ENCODE measurements around the gene CACNA1C.

Gene CACNA1C

DNA sequence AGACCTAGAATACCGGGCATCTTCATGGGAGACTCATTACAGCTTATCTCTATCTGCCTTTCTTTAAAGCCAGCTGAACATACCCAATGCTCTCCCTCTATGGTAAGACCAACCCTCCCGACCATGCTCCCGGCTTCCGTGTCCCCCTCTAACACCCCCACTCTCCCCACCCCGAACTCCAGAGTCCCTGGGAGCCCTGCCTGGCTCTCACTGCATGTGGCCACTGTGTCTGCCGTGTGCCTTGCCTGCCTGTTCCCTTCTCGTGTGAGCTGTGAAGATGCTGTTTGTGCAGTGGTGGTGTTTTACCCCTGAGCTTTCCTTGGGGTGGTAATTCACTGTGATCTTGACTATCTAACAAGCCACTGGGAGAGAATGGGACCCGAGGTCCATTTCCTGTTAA lies 595.6 kb downstream of the CACNA1C start:
- DNase-seq (ENCODE audit: low read depth), result no peak

DNA sequence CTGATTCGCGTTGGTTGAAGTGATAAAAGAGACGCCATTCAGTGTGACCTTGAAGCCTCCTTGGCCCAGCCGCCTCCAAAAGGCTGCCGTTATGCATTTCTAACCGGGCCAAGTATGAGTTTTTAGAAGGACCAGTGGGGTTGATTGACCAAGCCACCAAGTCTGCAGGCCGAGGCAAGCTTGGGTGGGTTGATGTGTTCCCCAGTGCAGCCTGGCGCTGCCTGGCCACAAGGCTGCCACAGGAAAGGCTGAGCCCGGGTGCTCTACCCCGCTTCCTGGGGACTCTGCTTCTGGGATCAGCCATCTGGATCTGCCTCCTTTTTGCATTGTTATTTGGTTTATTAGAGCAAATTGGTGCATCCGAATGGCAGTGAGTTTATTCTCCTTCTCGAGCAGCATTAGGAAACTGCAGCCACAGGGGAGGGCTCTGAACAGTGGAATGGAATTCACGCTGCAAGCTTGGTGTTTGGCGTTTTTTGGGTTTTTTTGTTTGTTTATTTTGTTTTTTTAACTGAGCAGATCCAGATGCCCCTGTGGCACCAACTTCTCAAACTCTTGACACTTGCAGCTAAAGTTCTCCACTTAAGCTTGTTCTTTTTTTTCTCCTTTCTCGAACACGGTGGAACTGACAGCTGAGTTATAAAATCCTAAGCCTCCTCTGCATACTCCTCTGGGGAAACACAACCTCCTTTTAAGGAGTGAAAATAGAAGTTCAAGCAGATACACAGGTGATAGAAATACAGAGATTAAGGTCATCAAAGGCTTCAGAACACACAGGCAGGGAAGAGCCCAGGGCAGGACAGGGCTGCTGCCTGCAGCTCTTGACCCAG lies 596.6 kb downstream of the CACNA1C start:
- DNase-seq (ENCODE audit: low read depth), result peak; percentile 28

DNA sequence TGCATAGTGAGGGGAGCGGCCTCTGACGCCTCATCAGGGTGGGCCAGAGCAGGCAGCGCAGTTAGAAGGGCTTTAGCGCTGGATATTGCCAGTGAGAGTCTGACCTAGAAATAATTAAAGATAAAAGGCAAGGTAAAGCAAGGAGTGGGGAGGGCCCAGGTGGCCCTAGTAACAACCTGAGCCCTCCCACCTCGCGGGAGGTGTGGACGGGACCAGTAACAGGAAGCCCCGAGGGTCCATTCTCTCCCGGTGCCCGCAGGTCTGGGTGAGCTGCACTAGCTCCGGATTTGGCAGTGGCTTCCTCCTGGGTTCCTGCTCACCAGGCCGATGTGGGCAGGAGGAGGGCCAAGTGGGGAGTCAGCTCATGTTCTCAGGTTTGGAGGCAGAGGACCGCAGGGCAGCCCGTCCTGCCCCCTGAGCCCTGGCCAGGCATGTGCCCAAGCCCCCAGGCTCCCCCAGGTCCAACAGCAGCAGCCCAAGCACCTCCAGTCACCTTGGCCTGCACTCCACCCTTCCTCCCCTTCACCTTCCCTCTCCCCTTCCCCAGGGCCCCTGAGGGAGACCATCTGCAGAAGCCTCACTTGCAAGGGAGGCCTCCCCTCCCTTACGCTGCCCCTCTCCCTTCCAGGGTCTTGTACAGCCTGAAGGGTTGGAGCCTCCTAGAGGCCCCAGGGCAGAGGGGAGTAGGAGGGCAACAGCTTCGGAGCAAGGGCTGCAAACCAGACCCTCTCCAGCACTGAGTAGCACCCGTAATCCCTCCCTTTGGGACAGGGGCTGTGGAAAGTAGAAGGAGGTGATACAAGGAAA lies 597.7 kb downstream of the CACNA1C start:
- no peak for DNase-seq (ENCODE audit: low read depth)

DNA sequence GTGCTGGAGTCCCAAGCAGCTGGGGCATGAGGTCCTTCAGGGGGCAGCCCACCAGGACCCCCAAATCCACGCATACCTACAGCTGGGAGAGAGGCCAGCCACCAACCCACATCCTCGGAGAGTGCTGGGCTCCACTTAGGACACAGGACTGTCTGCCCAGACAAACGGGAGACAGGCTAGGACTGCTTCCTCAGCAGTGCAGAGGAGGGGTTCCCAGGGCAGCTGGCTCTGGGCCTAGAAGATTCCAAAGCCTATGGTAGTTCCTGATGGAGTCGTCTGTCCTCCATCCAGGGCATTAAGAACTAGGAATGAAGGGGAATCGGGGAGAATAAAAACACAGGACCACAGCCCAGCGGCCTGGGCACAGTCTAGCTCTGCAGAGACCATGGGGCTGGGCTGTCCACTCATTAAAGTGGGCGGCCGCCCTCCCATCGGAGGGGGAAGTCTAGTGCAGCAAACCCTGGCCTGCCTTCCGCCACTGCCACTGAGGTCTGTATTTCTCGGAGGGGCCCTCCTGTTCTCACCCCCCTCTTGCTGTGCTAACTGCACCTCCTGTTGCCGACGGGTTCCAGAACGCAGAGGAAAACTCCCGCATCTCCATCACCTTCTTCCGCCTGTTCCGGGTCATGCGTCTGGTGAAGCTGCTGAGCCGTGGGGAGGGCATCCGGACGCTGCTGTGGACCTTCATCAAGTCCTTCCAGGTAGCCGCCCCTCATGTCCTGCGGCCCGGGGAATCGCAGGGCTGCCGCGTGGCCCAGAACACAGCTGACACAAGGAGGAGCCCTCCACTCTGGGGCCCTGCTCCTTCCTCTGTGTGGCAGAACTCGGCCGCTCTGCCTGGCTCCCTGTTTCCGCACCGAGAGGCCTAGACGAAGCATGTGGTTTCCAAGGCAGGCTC lies 598.5 kb downstream of the CACNA1C start:
- peak; percentile 34 for DNase-seq (ENCODE audit: low read depth)

DNA sequence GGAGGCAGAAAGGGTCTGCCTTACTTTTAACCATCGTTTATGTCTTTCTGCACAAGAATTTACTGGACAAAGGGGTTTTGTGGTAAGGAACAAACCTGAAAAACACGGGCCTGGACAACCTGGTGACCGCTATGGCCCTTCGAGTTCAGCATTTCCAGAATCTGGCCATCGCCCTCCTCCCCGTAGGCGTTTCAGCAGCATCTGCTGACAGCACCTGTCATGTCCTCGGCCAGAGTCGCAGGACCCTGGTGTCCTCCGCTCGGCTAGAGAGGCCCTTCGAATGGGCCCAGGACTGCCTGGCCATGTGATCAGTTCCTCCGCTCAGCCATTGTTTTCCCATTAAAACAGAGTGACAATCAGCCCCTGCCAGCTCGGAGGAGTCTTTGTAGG lies 599.2 kb downstream of the CACNA1C start:
- no peak for DNase-seq (ENCODE audit: low read depth)

DNA sequence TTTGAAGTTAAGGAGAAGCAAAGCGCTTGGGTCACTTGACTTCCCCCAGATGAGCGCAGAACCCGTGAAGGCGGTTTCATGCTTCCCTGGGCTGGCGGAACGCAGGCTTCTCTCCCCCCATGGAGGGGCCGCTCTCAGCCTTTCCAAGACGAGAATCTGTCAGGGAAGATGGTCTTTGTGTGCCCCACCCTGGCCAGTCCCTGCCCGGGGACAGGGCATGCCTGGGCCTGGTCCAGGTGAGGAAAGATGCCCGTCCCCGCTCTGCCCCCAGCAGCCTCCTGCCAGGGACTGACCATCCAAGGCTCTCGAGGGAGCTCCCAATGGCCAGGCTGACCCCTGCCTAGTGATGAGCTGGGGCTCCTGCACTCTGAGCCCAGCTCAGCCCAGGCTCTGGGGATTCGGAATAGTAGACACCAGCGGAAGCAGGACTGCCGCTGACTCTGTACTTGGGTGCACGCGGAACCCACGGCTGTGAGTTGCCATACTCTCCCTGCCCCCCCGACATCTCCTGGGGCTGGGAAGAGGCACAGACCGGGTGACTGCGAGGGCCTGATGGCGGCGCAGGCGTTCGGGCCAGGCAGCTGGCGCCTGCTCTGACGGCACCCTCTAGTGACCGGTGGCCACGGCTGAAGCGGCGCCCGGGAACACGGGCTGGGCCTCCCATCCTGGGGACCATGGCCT lies 599.8 kb downstream of the CACNA1C start:
- no peak for DNase-seq (ENCODE audit: low read depth)

DNA sequence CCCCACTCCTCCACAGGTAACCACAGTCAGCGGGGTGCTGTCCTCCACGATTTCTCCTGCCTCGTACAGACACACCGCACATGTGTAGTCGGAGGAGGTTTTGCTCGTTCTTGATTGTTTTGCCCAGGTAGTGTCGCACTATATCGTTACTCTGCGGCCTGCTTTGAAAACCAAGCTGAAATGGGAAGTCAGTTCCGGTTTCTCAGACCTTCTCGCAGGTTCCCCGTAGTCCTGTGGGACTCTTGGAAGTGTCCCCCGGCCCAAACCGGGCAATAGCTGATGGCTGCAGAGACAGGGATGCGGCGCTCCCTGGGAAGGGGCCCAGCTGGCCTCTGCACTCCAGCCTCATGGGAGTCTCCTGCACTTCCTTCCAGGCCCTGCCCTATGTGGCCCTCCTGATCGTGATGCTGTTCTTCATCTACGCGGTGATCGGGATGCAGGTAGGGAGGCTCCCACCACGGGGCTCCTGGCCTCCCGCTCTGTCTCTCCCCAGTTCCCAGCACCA lies 600.7 kb downstream of the CACNA1C start:
- DNase-seq (ENCODE audit: low read depth), result no peak

DNA sequence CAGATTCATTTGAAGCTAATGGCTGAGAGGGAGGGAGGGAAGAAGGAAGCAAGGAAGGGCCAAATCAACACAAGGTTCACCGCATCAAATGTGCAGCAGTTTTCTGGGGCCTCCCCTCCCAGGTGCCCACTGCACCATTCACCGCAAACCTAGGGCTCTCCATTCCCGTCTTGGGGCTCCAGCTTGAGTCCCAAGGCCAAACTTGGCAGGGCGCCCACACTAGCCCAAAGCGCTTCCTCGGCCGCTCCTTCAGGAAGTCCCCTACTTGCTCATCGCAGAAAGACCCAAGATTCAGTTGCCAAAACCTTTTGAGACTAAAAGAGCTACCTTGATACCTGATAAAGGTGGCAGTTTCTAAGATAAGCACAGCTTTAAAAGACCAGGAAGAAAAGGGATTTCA lies 601.5 kb downstream of the CACNA1C start:
- no peak for DNase-seq (ENCODE audit: low read depth)

DNA sequence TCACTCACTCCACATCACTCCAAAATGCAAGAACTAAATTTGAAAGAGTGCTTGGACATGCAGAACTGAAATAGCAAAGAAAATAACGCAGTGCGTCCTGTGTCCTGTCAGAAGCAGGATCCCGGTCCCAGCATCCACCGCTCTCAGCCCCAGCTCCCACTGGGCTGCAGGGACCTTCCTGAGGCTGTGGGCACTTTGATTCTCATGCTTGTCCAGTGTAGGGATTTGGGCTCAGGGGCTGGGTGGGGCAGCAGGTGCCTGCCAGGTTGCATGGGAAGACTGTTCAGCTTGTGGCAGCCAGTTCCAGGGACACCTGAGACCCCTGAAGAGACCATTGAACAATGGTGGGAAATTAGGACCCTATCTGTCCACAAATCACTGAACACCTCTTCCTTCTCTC lies 602.0 kb downstream of the CACNA1C start:
- DNase-seq (ENCODE audit: low read depth), result no peak

DNA sequence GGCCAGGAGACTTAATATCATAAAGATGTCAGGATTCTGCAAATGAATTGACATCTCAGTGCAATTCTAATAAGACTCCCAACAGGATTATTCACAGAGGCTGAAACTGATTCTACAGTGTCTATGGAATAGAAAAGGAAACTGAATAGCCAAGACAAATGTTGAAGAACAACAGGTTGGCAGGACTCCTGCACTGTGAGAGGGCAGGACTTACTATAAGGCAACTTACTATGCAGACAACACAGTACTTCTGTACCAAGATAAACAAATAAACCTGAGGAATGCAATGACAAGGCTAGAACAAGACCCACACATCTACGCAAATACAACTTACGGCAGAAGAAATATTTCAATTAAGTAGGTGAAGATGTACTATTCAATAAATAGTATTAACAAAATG lies 609.7 kb downstream of the CACNA1C start:
- DNase-seq (ENCODE audit: low read depth), result no peak

DNA sequence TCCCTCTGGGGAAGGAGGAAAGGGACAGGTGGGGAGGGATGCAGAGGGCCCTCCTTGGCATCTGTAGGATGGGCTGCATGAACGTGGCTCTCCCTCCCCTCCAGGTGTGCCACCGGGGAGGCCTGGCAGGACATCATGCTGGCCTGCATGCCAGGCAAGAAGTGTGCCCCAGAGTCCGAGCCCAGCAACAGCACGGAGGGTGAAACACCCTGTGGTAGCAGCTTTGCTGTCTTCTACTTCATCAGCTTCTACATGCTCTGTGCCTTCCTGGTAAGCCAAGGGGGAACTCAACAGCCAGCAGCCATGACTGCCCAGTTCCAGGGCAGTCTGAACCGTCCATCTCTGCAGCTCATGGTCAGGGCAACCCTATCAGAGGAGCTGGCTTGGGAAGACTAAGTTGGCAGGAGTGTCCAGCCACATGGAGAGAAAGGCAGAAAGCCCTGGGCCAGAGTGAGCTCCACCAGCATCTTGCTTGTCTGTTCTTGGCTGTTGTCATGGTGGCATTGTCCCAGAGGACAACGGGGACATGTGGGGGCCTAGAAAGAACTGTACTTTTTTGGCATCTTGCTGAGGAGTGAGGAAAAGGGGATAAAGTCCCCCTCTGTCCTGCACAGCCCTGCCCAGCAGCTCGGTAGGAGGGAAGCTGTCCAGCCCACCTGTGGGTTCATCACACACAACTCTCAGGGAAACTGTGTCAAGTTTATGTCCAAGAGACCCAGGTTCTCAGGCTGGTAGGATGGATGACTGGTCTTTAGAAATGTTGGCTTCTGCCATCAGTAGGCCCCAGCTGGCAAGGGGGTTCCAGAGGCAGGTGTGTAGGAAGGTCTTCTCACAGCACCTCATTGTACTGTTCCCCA lies 612.2 kb downstream of the CACNA1C start:
- no peak for DNase-seq (ENCODE audit: low read depth)

DNA sequence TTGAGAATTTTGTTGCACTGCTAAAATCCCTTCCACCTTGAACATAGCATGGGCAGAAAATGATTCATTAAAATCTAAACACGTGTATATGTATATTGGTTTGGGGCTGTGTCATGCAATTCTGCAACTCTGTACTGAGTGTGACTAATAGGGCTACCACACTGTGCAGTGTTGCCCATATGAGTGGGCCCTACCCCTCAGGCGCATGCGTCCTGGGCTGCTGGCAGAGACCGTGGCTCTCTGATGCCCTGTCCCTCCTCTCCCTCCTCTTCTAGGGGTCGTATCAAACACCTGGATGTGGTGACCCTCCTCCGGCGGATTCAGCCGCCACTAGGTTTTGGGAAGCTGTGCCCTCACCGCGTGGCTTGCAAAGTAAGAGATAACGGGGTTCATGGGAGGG lies 613.6 kb downstream of the CACNA1C start:
- DNase-seq (ENCODE audit: low read depth), result no peak

DNA sequence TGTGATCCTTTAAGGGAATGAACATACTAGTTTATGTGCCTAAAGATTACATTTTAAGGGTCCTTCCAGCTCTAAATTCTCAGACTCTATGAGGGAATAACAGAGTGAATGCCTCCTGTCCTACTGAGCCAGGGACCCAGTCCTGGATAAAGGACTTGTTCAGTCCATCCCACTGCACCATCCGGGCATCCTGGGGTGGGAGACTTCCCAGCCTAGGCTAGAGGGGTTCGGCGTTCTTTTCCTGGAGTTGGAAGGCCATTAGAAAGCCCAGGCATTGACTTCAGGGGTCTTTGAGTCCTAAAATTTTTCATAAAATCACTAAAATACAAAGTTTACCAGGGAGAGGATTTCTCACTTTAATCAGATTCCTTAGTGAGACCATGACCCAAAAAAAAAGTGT lies 614.1 kb downstream of the CACNA1C start:
- DNase-seq (ENCODE audit: low read depth), result no peak

DNA sequence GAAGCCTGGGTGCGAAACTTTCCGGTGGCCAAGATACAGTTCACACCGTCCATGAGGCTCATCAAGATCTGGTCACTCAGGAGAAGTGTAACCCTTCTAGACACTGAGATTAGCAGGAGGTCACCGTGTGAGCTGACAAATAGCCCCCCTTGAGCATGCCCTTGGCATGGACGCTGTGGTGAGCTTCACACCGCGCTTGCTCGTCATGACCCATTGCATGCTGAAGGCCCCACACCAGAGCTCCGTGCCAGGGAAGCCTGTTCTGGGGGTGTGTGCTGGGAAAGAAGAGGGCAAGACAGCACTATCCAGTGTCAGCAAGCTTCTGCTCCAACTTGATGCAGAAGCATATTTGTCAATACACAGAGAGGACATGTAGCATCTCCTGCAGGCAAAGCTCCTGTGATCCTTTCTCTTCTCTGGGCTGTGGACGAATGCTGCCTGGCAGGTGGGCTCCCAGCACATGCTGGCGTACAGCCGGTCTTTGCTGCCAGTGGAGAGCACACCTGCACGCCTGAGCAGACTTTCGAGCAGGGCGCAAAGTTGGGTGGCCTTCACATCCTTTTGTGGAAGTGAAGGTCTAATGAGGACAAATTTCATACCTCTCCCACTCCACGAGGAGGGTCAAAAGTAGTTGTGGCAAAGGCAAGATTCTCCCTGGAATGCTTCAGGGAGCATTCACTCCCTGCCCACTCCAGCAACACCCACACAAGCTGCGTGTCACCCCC lies 615.1 kb downstream of the CACNA1C start:
- DNase-seq (ENCODE audit: low read depth), result no peak

DNA sequence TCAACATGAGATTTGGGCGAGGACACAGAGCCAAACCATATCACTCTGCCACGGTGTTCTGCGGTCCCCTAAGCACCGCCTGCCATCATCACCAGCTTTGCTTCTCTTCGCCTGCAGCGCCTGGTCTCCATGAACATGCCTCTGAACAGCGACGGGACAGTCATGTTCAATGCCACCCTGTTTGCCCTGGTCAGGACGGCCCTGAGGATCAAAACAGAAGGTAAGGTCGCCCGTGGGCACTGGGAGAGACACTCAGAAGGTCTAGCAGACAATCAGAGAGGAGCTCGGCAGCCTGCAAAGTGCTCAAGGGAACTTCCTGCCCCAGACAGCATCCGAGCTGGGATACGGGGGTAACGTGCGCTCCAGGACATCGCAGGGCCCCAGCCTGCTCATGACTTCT lies 616.0 kb downstream of the CACNA1C start:
- no peak for DNase-seq (ENCODE audit: low read depth)

DNA sequence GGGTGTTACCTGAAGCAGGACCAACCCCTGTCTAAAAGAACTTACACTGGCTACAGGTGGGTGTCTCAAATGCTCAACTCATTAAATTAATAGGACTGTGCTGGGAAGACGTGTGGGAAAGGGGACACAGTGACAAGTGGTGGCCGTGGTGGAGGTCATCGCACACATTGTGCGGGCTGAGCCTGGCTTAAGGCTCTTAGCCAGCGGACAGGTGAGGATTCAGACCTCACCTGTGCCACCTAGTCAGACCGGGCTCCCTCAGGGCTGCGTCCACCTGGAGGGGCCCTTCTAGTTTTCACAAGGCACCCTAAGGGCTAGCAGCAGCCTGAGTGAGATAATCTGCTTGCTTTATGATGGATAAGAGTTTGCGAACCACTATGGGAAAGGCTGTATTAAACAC lies 616.8 kb downstream of the CACNA1C start:
- no peak for DNase-seq (ENCODE audit: low read depth)

DNA sequence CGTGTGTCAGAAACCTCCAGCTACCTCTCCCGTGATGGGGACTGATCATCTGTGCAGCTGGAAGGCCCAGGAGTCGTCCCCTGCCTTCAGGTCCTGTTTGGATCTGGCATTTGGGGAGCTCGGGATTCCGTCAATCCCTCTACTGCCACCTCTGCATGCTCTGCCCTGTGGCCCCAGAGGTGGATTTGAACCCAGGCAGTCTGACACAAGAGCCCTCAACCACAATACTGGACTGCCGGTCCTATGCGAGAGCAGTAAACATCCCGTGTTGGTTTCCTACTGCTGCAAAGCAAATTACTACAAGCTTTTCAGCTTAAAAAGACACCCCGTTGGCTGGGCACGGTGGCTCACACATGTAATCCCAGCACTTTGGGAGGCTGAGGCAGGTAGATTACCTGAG lies 620.1 kb downstream of the CACNA1C start:
- no peak for DNase-seq (ENCODE audit: low read depth)

DNA sequence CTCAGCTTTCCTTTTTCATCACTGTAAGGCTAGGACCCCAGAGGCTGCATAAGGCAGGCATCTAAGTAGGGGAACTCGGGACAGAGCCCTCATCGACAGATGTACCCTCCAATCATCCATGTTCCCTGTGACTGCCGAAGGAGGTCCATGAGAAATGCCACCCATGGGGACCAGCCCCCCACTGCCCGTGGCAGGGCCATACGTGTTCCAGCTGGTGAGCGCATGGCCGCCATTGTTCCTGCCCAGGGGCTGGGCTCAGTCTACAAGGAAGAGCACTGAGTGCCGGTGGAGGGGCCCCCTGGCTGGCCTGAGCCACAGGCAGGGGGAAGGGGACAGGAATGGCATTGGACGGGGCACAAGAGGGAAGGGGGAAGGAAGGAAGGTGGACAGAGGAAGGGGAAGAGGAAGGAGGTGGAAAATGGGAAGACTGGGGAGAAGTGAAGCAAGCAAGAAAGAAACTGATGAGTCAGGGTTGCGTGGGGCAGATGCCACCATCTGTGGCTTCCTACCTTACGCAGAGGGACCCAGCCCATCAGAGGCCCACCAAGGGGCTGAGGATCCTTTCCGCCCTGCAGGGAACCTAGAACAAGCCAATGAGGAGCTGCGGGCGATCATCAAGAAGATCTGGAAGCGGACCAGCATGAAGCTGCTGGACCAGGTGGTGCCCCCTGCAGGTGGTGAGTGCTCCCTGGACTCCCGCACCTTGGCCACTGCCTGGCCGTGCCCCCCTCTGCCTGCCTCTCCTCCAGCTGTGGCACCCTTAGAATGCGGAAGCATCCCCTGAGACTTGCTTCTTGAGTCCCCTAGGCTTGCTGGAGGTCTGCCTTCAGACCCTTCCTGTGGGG lies 621.4 kb downstream of the CACNA1C start:
- DNase-seq (ENCODE audit: low read depth), result no peak

DNA sequence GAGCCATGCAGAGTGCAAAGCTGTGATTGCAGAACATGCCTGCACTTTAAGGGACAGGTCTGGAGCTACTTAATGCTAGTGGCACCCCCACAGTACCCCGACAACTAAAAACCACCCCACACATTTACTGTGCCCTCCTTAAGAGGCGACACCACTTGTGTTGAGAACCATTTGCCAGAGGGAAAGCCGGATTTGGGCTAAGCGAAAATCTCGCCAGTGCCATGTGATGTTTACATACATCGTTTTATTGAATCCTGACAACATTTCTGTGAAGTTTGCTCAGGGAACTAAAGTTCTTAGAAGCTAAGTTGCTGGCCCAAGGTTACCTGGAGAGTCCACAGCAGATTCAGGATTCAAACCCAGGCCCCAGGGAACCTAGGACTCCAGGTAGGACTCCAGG lies 623.0 kb downstream of the CACNA1C start:
- DNase-seq (ENCODE audit: low read depth), result no peak

Measured in EH (cell line).